GM21526 (cell line): ENCODE results near the gene TRIM29.

Experiments
- ATAC-seq: cut with Tn5 transposase; IDR thresholded peaks from one replicate; pipeline ENCODE4 v1.9.1; 2021; ENCODE audit warnings: moderate library complexity; ENCODE audit not compliant: unreplicated experiment, low FRiP score

TRIM29 gene

DNA sequence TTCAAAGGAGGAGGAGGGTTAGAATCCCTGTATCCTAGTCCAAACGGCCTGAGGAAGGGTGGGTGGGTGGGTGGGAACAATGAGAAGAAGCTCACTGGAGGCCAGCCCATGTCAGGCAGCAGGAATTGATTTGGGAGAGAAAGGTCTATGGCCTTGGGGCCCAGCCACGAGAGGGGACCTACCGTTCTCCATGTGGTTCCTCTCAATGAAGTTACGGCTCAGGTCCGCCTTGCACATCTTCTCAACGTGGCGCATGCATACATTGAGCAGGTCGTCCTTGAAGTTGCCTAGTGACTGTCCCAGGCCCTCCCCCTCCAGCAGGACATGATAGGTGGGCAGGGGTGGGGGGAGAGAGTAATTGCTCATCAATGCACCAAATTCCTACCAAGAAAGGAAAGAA is 12.4 kb downstream of the TRIM29 start:
- no peak for ATAC-seq

DNA sequence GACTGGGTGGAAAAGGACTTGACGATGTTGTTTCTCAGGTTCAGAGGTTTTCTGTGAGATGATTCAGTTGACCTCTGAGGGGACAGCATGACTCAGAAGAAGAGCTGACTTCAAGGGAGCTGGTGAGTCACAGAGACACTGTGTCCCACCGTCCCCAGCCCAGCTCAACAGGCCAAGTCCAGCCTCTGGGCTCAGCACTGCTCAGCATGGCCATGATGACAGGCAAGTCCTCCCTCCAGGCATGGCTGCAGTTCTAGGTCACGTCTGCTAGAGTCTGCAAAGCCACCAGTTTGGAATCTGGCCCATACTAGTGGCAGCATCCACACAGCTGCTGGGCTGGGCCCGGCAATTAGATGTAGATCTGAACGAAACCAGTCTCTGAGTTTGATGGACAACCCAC is 12.9 kb downstream of the TRIM29 start:
- no peak for ATAC-seq

GRCh38 chr11:120124355-120124754 is 13.6 kb downstream of the TRIM29 start:
- ATAC-seq: no peak

GRCh38 chr11:120123946-120124345 is 14.0 kb downstream of the TRIM29 start:
- ATAC-seq: no peak

DNA sequence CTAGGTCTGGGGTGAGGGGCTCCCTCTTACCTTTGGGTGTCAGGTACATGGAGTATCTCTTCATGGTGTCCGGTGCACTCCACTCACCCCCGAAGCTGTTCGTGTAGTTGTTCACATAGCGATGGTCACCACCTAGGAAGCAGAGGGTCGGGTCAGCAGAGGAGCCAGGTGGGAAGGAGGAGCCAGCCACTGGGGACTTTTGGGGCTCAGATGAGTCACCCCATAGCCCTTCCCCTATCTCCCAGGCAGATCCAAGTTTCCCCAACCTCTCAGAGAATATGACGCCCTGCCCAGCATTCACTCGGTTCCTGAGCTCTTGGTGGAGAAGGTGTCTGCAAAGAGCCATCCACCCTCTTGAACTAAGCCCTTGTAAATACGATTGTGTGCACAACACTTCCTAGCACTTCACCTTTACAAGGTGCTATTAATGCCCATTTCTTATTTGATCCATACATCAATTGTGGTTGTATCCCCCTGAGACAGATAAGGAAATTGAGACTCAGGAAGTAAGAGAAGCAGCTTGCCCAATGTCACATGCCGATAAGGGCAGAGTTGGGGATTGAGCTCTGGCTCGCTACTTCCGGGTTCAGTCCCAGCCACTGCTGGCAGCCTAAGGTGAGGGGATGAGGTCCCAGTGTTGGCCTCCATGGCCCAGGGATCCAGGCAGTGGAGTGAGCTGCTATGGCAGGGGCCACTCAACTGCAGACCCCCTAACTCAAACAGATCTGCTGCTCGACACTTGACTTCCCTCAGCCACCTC is 14.8 kb downstream of the TRIM29 start:
- no peak for ATAC-seq

DNA sequence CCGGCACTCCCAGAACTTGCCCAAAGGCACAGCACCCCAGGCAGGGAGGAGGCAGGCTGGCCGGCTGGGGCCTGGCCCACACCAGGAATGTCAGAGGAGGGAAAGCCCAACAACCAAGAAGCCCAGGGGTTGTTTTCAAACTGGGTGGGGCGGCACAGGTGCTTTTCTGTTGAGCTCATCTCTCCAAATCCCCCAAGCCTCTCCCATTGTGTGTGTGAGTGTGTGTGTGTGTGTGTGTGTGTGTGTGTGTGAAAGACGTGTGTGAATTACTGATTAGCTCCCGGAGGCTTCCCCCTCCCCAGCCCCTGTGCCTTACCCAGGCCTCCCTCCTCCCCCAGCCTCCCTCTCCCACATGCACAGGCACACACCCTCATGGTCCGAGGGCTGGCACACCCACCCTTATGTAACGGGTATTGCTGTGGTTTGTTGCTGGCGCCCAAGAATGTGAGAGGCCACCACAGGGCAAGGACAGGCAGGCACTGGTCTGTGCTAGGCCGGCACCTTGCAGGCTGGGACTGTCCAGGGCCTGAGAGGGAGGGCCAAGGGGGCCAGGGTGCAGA is 15.9 kb downstream of the TRIM29 start:
- no peak for ATAC-seq

- ATAC-seq: no peak
Measured at GRCh38 chr11:120121336-120121735, 16.6 kb downstream of the TRIM29 start.

DNA sequence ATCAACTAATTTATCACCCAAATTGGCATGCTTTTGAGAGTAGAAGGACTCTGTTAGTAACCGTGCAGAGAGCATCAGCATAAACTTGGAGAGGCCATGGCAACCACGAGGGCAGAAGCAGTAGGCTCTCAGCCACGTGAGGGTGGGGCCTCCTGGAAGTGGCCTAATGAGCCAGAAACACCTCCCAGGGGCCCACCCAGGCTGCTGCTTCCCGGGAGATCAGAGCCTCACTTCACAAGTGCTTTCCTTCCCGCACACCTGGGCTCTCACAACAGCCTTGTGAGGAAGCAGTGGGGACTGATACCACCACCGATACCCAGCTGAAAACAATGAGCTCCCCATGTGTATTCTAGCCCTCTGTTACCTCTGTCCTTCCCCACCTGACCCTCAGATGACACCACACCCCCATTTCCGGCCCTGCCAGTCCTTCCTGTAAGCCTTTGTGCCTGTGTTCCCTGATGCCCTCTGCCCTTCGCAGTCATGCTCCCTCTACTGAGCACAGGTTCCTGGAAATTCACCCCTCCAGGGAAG is 17.0 kb downstream of the TRIM29 start:
- ATAC-seq: no peak

GRCh38 chr11:120119121-120119520 is 18.8 kb downstream of the TRIM29 start:
- ATAC-seq: no peak

GRCh38 chr11:120117991-120118390 is 19.9 kb downstream of the TRIM29 start:
- ATAC-seq: no peak

GRCh38 chr11:120116966-120117365 is 20.9 kb downstream of the TRIM29 start:
- no peak for ATAC-seq

- no peak for ATAC-seq
Measured at GRCh38 chr11:120115272-120116000, 22.5 kb downstream of the TRIM29 start.

DNA sequence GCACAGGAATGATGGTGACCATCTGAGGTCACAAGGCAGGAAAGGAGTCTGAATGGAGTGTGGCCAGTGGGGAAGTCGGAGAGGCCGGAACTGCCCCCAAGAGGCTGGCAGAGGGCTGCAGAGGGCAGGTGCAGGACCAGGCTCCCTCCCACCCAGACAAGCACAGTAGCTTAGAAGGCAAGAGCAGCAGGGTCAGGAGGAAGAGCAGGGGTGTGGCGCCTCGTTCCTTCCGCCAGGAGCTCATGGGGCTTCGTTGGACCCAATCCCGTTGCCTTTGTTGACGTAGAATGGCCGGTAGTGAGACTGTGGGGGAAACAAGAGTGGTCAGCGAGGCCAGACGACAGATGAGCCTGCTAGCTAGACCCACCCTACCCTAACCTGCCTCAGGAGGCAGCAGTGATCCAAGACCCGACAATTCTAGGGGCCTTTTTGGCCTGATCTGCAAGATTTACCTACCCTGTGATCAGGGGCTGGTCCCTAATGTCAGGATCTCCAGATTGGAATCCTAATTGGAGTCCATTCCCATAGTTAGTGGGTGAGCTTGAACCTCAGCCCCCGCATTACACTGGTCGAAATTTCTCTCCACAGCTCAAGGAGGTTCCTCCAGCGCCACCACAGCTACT is 25.6 kb downstream of the TRIM29 start:
- ATAC-seq: no peak

GRCh38 chr11:120109531-120109930 is 28.4 kb downstream of the TRIM29 start:
- no peak for ATAC-seq

DNA sequence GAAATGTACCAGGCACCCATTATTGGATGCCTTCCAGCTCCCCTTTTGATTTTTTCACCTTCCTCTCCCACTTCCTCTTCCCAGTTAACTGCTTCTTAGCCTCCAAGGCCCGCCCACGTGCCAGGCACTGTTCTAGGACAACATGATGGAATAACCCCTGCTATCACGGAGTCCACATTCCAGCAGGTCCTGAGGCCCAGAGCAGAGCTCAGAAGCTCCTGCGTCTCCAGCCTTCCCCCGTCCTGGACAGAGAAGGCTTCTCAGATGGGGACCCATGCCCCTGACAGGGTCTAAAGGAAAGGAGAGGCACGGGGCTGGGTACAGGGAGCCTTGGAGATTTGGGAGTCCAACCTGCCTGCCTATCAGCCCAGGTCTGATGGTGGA is 29.1 kb downstream of the TRIM29 start:
- ATAC-seq: no peak

GRCh38 chr11:120108154-120108784 is 29.6 kb downstream of the TRIM29 start:
- peak; percentile 58 for ATAC-seq

DNA sequence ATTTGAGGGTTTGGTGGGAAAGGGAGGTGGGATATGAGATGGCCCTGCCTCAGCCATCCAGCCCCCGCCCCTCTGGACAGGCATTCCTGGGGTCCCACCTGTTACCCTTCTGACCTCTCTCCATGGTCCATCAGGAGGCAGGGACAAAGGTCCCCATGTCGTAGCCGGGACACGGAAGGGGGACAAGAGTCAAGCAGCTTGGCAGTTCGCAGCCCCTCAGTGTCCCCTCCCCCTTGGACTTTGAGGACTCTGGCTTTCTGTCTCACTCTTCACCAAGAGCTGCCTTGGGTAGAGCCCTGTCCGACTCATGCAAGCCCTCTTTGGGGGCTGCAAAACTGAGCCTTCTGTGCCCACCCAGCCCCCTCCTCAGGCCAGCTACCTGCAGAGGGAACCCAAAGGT is 30.2 kb downstream of the TRIM29 start:
- ATAC-seq: no peak

- no peak for ATAC-seq
Measured at GRCh38 chr11:120106354-120107150, 31.4 kb downstream of the TRIM29 start.

GRCh38 chr11:120105576-120105975 is 32.3 kb downstream of the TRIM29 start:
- no peak for ATAC-seq

GRCh38 chr11:120104041-120104565 is 33.8 kb downstream of the TRIM29 start:
- ATAC-seq: no peak
